IPS-15b (cell line): Measurements from ENCODE around the gene THOP1.

Source experiments
- H3K27me3 ChIP-seq: one replicate; pipeline ENCODE4 v1.6.1; 2013; ENCODE audit warnings: low read length; ENCODE audit not compliant: control insufficient read depth, insufficient read depth
- H3K36me3 ChIP-seq: one replicate; pipeline ENCODE4 v1.6.1; 2013; ENCODE audit warnings: low read length; ENCODE audit not compliant: control insufficient read depth, insufficient read depth
- H3K4me1 ChIP-seq: one replicate; pipeline ENCODE4 v1.6.1; 2013; ENCODE audit warnings: mild to moderate bottlenecking, low read length; ENCODE audit not compliant: control insufficient read depth, insufficient read depth
- H3K4me3 ChIP-seq: one replicate; pipeline ENCODE4 v1.5.1; 2013; ENCODE audit warnings: low read depth, low read length
- H3K9ac ChIP-seq: one replicate; pipeline ENCODE4 v1.6.1; 2013; ENCODE audit warnings: low read depth, mild to moderate bottlenecking, low read length
- H3K9me3 ChIP-seq: one replicate; pipeline ENCODE4 v1.6.1; 2013; ENCODE audit warnings: mild to moderate bottlenecking, low read length; ENCODE audit not compliant: control insufficient read depth, insufficient read depth

The THOP1 gene

GRCh38 chr19:2785244-2785997 is at the start of gene THOP1:
Gene THOP1 (plus strand): TSS chr19:2785503. CDS start chr19:2785663, 160 bp downstream.
- H3K9me3 ChIP-seq, result no peaks in the 10 kb centered on the region
- no peaks in the 10 kb centered on the region for H3K4me1 ChIP-seq
- no peaks in the 10 kb centered on the region for H3K27me3 ChIP-seq
- peaks cover 17% of the 10 kb centered on the region for H3K36me3 ChIP-seq
- H3K4me3 ChIP-seq, result peak within 1 kb of the TSS; percentile 94
- peak within 1 kb of the TSS; percentile 92 for H3K9ac ChIP-seq

GRCh38 chr19:2736550-2737190 is 48.6 kb upstream of the THOP1 start:
- no peaks in the 10 kb centered on the region for H3K4me1 ChIP-seq
- H3K9me3 ChIP-seq, result no peaks in the 10 kb centered on the region
- H3K4me3 ChIP-seq, result no peak overlapping the region
- H3K9ac ChIP-seq, result no peak overlapping the region
- H3K27me3 ChIP-seq, result no peaks in the 10 kb centered on the region
- peaks cover 31% of the 10 kb centered on the region for H3K36me3 ChIP-seq

- no peaks in the 10 kb centered on the region for H3K9me3 ChIP-seq
- H3K36me3 ChIP-seq, result peaks cover 20% of the 10 kb centered on the region
- peaks cover 5% of the 10 kb centered on the region for H3K27me3 ChIP-seq
- H3K4me1 ChIP-seq, result no peaks in the 10 kb centered on the region
- peak within 1 kb of the TSS; percentile 87 for H3K4me3 ChIP-seq
- no peak within 1 kb of the TSS for H3K9ac ChIP-seq
These were observed 45.5 kb upstream of the THOP1 start, which contains the start of gene SLC39A3 for GRCh38 chr19:2739602-2740313. Gene SLC39A3 (minus strand): TSS chr19:2740017. CDS start chr19:2737257, 2,760 bp downstream.

GRCh38 chr19:2740314-2740656 is 45.0 kb upstream of the THOP1 start:
- Histone ChIP-seq H3K27me3 (peaks cover 5% of the 10 kb centered on the region), H3K36me3 (peaks cover 15% of the 10 kb centered on the region), H3K4me3 (no peak overlapping the region), H3K9me3 (no peaks in the 10 kb centered on the region), H3K9ac (no peak overlapping the region), H3K4me1 (no peaks in the 10 kb centered on the region)

- no peaks in the 10 kb centered on the region for H3K4me1 ChIP-seq
- peaks cover 5% of the 10 kb centered on the region for H3K27me3 ChIP-seq
- H3K4me3 ChIP-seq, result no peak overlapping the region
- no peaks in the 10 kb centered on the region for H3K9me3 ChIP-seq
- H3K9ac ChIP-seq, result no peak overlapping the region
- no peaks in the 10 kb centered on the region for H3K36me3 ChIP-seq
These were observed 42.2 kb upstream of the THOP1 start for GRCh38 chr19:2743099-2743498.

- Histone ChIP-seq H3K4me3 (no peak overlapping the region), H3K4me1 (no peaks in the 10 kb centered on the region), H3K27me3 (peaks cover 5% of the 10 kb centered on the region), H3K9ac (no peak overlapping the region), H3K36me3 (no peaks in the 10 kb centered on the region), H3K9me3 (no peaks in the 10 kb centered on the region)
These were observed 41.2 kb upstream of the THOP1 start for GRCh38 chr19:2744113-2744512.

- Histone ChIP-seq H3K36me3 (no peaks in the 10 kb centered on the region), H3K4me3 (no peak overlapping the region), H3K9me3 (no peaks in the 10 kb centered on the region), H3K4me1 (no peaks in the 10 kb centered on the region), H3K9ac (no peak overlapping the region), H3K27me3 (peaks cover 5% of the 10 kb centered on the region)
These were observed 38.0 kb upstream of the THOP1 start for GRCh38 chr19:2747349-2747748.

GRCh38 chr19:2750808-2751437 is 34.4 kb upstream of the THOP1 start:
- H3K9me3 ChIP-seq, result no peaks in the 10 kb centered on the region
- H3K36me3 ChIP-seq, result peaks cover 31% of the 10 kb centered on the region
- no peak overlapping the region for H3K4me3 ChIP-seq
- no peak overlapping the region for H3K9ac ChIP-seq
- no peaks in the 10 kb centered on the region for H3K27me3 ChIP-seq
- no peaks in the 10 kb centered on the region for H3K4me1 ChIP-seq

GRCh38 chr19:2751438-2751830 is 33.9 kb upstream of the THOP1 start:
- Histone ChIP-seq H3K9ac (no peak overlapping the region), H3K4me1 (no peaks in the 10 kb centered on the region), H3K9me3 (no peaks in the 10 kb centered on the region), H3K36me3 (peaks cover 31% of the 10 kb centered on the region), H3K27me3 (no peaks in the 10 kb centered on the region), H3K4me3 (no peak overlapping the region)

GRCh38 chr19:2754659-2755447 is 30.4 kb upstream of the THOP1 start:
- no peaks in the 10 kb centered on the region for H3K9me3 ChIP-seq
- peaks cover 48% of the 10 kb centered on the region for H3K36me3 ChIP-seq
- no peak overlapping the region for H3K4me3 ChIP-seq
- H3K4me1 ChIP-seq, result no peaks in the 10 kb centered on the region
- no peaks in the 10 kb centered on the region for H3K27me3 ChIP-seq
- no peak overlapping the region for H3K9ac ChIP-seq

- Histone ChIP-seq H3K27me3 (no peaks in the 10 kb centered on the region), H3K9ac (no peak overlapping the region), H3K4me3 (no peak overlapping the region)
These were observed 29.9 kb upstream of the THOP1 start for GRCh38 chr19:2755448-2755705.

More at GRCh38 chr19:2755448-2755705, 29.9 kb upstream of the THOP1 start:
- peaks cover 48% of the 10 kb centered on the region for H3K36me3 ChIP-seq
- H3K9me3 ChIP-seq, result no peaks in the 10 kb centered on the region
- no peaks in the 10 kb centered on the region for H3K4me1 ChIP-seq
